Measurements from ENCODE around the gene RAMP3. TPM values are rescaled to one million over a fixed set of nuclear protein-coding genes. Genes with fewer than 3 reads are reported as not detected.

Gene RAMP3
- total RNA-seq, 2 donors from 2014 or later = not detected

DNA sequence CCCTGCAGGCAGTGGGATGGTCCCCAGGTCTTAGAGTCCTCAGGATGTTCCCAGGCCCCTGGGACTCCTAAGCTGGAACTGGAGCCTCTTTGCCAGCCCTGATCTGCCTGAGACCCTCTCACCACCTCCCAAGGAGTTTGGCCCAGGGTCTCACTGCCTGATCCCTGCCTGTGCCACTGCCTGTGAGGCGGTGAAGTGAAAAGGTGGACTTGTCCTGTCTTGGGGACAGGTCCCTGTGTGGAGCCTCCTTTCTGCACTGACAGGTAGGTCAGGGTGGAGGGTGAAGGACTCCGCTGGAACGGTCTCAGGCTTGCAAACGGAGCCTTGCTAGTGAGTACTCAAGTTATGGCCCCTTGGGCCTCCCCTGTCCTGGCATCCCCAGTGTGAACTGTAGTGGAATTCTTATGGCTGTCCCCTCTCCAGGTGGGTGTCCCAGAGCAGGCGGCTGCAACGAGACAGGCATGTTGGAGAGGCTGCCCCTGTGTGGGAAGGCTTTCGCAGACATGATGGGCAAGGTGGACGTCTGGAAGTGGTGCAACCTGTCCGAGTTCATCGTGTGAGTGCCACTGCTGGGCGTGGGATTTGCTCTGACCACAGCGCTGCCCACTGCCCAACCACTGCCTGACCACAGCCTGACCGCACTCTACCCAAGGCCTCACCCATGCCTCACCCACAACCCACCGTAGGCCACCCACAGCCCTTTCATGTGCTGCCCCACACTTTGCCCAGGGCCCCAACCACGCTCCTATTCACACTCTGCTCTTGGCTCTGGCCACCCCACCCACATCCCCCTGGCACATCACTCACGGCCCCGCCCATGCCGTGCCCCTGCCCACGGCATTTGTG is 19.5 kb downstream of the RAMP3 start:
- no peaks in the 10 kb centered on the region for H3K4me1 ChIP-seq (ENCODE audit: control insufficient read depth, insufficient read depth, low read length)
- H3K36me3 Mint-ChIP-seq (ENCODE audit: low read depth) = no peaks in the 10 kb centered on the region
- H3K27me3 ChIP-seq (ENCODE audit: control insufficient read depth, insufficient read depth, low read length, poor library complexity, severe bottlenecking) = no peaks in the 10 kb centered on the region
- H3K27ac ChIP-seq (ENCODE audit: low read depth, low read length) = no peak overlapping the region
- peaks cover 7% of the 10 kb centered on the region for H3K27me3 Mint-ChIP-seq (ENCODE audit: insufficient read depth)
- no peaks in the 10 kb centered on the region for H3K4me1 Mint-ChIP-seq
- no peaks in the 10 kb centered on the region for H3K9me3 ChIP-seq (ENCODE audit: control insufficient read depth, low read length)
- WGBS, 2 experiments (ENCODE audit: insufficient coverage in 1 of 2, insufficient read length in 1 of 2) = 92% methylated on average over 13 to 19 of the region's 19 CpGs
- TF ChIP-seq, protein P1, sequence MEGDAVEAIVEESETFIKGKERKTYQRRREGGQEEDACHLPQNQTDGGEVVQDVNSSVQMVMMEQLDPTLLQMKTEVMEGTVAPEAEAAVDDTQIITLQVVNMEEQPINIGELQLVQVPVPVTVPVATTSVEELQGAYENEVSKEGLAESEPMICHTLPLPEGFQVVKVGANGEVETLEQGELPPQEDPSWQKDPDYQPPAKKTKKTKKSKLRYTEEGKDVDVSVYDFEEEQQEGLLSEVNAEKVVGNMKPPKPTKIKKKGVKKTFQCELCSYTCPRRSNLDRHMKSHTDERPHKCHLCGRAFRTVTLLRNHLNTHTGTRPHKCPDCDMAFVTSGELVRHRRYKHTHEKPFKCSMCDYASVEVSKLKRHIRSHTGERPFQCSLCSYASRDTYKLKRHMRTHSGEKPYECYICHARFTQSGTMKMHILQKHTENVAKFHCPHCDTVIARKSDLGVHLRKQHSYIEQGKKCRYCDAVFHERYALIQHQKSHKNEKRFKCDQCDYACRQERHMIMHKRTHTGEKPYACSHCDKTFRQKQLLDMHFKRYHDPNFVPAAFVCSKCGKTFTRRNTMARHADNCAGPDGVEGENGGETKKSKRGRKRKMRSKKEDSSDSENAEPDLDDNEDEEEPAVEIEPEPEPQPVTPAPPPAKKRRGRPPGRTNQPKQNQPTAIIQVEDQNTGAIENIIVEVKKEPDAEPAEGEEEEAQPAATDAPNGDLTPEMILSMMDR (conservative IDR thresholded peaks at IDR 0.05) = no peak
- H3K4me3 Mint-ChIP-seq = no peak overlapping the region
- H3K9me3 Mint-ChIP-seq = no peaks in the 10 kb centered on the region
- DNase-seq = peak; percentile 34
- H3K9ac ChIP-seq (ENCODE audit: extremely low read depth, low read length, poor library complexity, severe bottlenecking) = no peak overlapping the region
- H3K4me3 ChIP-seq (ENCODE audit: low read length) = no peak overlapping the region
- no peak overlapping the region for H3K27ac Mint-ChIP-seq
- no peaks in the 10 kb centered on the region for H3K36me3 ChIP-seq (ENCODE audit: control insufficient read depth, insufficient read depth, low read length)

GRCh38 chr7:45177801-45178200 is 20.2 kb downstream of the RAMP3 start:
- Mint-ChIP-seq H3K27me3 (ENCODE audit: insufficient read depth) (peaks cover 7% of the 10 kb centered on the region), H3K36me3 (ENCODE audit: low read depth) (no peaks in the 10 kb centered on the region), H3K4me1 (no peaks in the 10 kb centered on the region), H3K27ac (no peak overlapping the region), H3K4me3 (no peak overlapping the region), H3K9me3 (no peaks in the 10 kb centered on the region)
- no peak overlapping the region for H3K4me3 ChIP-seq (ENCODE audit: low read length)
- DNase-seq = no peak
- no peaks in the 10 kb centered on the region for H3K4me1 ChIP-seq (ENCODE audit: control insufficient read depth, insufficient read depth, low read length)
- H3K27me3 ChIP-seq (ENCODE audit: control insufficient read depth, insufficient read depth, low read length, poor library complexity, severe bottlenecking) = no peaks in the 10 kb centered on the region
- H3K9ac ChIP-seq (ENCODE audit: extremely low read depth, low read length, poor library complexity, severe bottlenecking) = no peak overlapping the region
- H3K36me3 ChIP-seq (ENCODE audit: control insufficient read depth, insufficient read depth, low read length) = no peaks in the 10 kb centered on the region
- no peak overlapping the region for H3K27ac ChIP-seq (ENCODE audit: low read depth, low read length)
- no peaks in the 10 kb centered on the region for H3K9me3 ChIP-seq (ENCODE audit: control insufficient read depth, low read length)
- TF ChIP-seq, protein P1 (conservative IDR thresholded peaks at IDR 0.05) = no peak
- WGBS, 2 experiments (ENCODE audit: insufficient coverage in 1 of 2, insufficient read length in 1 of 2) = 90% methylated on average over 3 of the region's 3 CpGs; no CpG with 5 or more reads in 1 of the 2 experiments

DNA sequence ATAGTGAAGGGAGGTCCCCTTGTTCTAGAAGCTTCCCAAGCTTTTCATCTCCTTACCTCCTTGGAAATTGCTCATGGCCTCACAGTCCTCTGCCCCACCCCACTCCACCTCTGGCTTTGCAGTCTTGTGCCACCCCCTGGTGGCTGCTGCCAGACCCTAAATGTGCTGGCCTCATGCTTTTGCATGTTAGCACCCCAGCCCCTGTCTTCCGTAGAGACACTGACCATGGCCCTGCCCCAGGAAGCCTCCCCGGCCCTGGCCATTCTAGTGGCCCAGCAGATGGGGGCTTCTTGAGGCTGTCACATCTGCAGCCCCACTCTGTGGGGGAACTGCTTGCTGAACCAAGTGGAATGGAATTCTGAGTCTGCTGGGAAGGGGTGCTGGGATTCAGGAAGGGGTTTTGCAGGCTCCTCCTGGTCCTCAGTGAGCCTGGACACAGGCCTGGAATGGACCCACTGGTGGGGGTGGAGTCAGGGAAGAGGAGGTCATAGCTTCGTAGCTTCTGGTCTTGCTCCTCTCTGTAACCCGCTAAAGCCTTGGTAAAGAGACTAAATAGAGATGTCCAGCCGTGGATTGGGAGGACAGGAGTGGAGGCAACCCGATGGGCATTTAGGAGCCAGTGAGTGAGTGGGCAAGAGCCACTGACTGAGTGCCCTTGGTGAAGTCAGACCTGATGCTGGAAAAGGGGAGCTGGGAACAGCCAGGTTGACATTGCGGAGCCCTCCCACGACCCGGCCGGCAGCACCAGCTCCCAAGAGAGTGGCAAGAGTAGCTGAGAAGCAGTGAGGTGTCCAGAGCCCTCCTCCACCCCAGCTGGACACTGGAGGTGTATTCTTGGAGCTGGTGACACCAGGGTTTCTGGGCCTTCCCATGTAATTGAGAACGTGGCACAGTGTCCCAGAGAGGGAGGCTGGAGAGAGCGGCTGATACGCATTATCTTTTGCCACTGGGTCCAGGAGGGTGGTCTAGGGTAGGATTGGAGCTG is 20.9 kb downstream of the RAMP3 start:
- Mint-ChIP-seq H3K36me3 (ENCODE audit: low read depth) (no peaks in the 10 kb centered on the region), H3K4me3 (no peak overlapping the region), H3K27ac (no peak overlapping the region), H3K9me3 (no peaks in the 10 kb centered on the region), H3K4me1 (no peaks in the 10 kb centered on the region), H3K27me3 (ENCODE audit: insufficient read depth) (peaks cover 7% of the 10 kb centered on the region)
- Histone ChIP-seq H3K27ac (ENCODE audit: low read depth, low read length) (no peak overlapping the region), H3K27me3 (ENCODE audit: control insufficient read depth, insufficient read depth, low read length, poor library complexity, severe bottlenecking) (no peaks in the 10 kb centered on the region), H3K4me3 (ENCODE audit: low read length) (no peak overlapping the region), H3K9ac (ENCODE audit: extremely low read depth, low read length, poor library complexity, severe bottlenecking) (no peak overlapping the region), H3K4me1 (ENCODE audit: control insufficient read depth, insufficient read depth, low read length) (no peaks in the 10 kb centered on the region), H3K36me3 (ENCODE audit: control insufficient read depth, insufficient read depth, low read length) (no peaks in the 10 kb centered on the region), H3K9me3 (ENCODE audit: control insufficient read depth, low read length) (no peaks in the 10 kb centered on the region)
- TF ChIP-seq, protein P1 (conservative IDR thresholded peaks at IDR 0.05) = peak; percentile 70
- 73 to 84% methylated on average over 8 to 13 of the region's 13 CpGs for WGBS, 2 experiments (ENCODE audit: insufficient coverage in 1 of 2, insufficient read length in 1 of 2)
- peak; percentile 76 for DNase-seq
